HG03342 (cell line): ENCODE data around the gene GALNT17.
"Not testable (repeated sequence)": the region's sequence is repeated elsewhere in the genome, so short reads cannot be mapped to it uniquely, and the experiment has no call there.

Source experiments
- ATAC-seq: cut with Tn5 transposase; IDR thresholded peaks from one replicate; pipeline ENCODE4 v1.9.1; 2021; ENCODE audit warnings: mild to moderate bottlenecking, moderate library complexity; ENCODE audit not compliant: unreplicated experiment

Gene GALNT17

GRCh38 chr7:71541707-71542353 is 409.9 kb downstream of the GALNT17 start:
- ATAC-seq: no peak

DNA sequence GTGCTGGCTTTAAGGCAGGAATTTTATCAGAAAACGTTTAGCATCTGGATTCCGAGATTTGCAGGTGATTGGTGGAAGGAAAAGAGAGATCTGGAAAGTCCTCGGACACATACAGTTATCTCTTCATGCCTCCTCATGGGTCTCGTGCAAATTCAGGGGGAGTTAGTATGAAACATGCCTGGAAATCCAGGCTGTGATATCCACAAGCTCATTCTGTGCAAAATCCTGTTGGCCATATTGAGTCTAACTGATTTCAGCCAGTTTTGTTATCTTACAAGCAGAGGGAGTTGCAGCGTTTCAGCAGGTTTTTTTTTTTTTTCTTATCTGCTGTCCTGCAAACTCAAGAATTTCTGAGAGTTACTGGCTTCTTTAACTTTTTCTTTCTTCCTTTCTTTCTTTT is 411.5 kb downstream of the GALNT17 start:
- ATAC-seq: no peak

DNA sequence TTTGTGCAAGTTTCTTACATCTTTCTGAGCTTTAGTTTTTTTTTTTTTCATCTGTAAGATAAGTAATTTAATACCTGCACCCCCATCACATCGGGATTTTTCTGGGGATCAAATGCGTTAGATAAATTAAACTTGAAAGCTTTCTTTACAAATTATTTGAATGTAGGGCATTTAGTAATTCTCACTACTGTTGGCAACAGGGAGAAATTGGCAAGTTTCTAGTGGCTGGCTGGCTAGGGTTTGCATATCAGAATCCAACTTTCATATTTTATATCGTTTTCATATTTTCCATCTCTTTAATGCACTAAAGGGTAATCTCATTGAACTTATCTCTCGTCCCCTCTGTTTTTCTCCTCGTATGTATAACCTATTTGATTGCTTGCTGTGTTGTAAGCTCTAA is 412.9 kb downstream of the GALNT17 start:
- ATAC-seq: no peak

DNA sequence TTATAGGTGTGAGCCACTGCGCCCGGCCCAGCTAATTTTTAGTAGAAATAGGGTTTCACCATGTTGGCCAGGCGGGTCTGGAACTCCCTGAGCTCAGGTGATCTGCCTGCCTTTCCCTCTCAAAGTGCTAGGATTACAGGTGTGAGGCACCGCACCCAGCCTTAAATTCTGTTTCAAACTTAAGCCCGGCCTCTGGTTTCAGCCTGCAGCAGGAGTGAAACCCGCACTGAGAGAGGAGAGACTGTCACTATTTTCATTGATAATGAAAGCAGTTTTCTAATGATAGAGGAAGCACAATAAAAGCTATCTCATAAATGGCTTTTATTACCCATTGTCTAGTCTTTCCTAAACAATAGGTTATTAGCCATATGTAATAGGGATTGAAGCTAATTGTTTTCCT is 415.5 kb downstream of the GALNT17 start:
- ATAC-seq: no peak

- no peak for ATAC-seq
These were observed 416.8 kb downstream of the GALNT17 start for GRCh38 chr7:71548746-71549145.

GRCh38 chr7:71553306-71553705 is 421.4 kb downstream of the GALNT17 start:
- ATAC-seq: no peak

GRCh38 chr7:71555758-71556157 is 423.8 kb downstream of the GALNT17 start:
- no peak for ATAC-seq

DNA sequence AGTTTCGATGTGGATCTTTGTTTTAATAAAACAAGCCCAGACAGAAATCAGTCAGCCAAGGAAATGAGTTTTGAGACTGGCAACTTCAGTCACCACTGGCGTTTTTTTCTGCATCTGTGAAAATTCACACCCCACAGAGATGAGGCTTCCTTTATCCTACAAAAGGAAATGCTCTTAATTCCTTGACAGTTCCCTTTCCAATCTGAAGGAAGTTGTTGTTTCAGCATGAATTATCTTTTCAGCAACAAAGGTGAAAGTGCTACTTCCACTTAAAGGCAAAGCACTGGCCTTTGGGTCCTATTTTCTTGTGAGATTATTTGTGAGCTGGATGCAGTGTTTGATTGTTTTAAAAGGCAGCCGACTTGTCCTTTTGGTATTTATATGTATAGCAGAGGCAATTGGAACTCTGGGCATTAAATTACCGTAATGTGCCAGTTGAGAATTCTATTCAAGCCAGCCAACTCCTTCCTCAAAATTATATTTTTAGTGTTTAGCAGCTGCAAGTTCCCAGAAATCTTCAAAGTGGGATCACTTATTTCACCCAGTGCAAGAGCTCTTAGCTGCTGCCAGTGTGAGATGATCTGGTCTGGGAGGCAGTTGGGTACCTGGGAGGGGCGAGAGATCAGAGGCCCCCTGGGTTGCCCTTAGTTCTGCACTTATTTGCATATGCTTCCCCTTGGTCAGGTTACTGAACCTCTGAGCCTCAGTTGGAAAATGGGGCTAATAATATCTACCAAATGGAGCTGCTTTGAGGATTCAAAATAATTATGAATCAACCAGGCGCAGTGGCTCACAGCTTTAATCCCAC is 427.1 kb downstream of the GALNT17 start:
- no peak for ATAC-seq

DNA sequence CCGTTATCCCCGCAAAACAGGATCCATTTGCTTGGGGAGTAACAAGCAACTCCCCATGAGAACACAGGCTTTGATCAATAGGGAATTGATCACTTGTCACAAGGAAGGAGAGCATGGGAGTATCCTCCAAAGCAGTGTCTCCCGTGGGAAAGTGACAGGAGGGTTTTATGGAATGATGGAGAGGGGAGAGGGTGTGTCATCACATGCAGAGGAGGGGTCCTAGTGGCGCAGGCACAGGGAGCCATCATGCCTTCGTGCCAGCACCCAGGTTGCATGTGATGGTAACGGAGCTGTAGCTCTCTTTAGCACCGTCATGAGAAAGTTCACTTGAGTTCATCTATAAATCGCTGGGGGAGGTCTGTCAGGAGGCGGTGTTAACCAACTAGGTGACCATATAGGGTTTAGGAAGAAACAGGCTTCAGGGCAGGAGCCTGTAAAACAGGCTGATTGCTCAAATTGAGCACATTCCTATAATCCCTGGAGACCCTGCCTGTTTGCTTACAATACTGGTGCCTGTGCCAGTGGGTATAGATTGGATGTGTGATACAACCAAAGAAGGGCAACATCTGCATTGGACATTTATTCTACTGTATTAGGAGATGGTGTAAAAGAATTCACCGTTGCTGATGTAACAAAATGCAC is 428.5 kb downstream of the GALNT17 start:
- no peak for ATAC-seq

- ATAC-seq: no peak
These were observed 431.3 kb downstream of the GALNT17 start for GRCh38 chr7:71563276-71563675.

DNA sequence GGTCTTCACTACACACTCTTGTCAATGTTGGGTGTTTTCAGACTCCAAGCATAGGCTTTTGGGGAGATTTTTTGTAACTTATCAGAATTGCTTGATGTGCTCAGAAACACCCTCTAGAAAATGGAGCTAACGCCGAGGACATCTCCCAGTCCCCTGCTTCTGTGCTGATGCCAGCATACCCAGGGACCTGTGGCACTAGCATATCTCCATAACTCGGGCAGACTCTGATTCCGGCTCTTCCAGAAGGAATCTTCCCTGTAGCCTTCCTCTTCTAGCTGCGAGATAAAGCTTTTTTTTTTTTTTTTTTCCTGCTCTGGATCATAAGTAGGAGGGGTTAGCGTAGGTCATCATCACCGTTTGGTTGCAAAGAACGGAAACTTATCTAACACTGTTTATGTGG is 434.4 kb downstream of the GALNT17 start:
- ATAC-seq: no peak

- ATAC-seq: no peak
These were observed 435.0 kb downstream of the GALNT17 start for GRCh38 chr7:71566991-71567390.

GRCh38 chr7:71574153-71574860 is 442.4 kb downstream of the GALNT17 start:
- ATAC-seq: no peak

DNA sequence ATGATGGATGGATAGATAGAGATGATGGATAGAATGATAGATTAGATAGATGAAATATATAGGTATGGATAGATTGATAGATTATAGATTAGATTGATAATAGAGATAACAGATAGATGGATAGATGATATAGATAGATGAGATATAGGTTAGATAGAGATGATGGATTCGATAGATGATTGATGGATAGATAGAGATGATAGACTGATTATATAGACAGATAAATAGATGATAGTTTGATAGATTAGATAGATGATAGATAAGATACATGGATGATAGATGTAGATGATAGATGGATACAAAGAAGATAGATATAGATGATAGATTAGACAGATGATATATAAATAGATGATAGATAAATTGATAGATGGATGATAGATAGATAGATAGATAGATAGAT is 448.1 kb downstream of the GALNT17 start:
- ATAC-seq: no peak

DNA sequence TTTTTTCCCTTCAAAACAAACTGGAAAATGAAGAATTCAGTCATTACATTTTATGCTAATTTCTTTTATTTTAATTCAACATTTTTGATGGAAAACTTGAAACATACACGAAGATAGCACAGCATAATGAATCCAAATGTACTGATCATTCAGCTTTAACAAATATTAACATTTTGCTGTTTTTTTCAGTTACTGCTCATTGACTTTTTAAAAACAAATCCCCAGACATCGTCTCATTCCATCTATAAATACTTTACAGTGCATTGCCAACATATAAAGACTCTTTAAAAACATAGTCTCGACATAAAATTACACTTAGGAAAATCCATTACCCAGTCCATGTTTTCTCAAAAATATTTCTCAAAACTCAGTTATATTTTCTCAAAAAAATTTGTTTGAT is 452.3 kb downstream of the GALNT17 start:
- no peak for ATAC-seq

DNA sequence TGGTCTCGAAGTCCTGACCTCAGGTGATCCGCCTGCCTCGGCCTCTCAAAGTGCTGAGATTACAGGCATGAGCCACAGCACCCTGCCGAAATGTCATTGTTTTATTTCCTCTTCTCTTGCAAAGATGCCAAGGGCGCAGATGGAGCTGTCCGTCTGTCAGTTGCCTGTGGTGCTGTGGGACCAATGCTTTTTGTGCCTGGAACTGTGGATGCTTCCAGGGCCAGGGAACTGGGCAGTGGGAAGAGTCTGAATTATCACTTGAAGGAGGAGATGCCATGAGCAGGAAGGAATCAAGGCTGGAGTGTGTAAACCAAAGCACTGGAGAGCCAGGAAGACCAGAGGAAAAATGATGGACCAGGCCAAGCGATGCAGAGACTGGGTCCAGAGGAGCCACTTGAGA is 459.9 kb downstream of the GALNT17 start:
- no peak for ATAC-seq

DNA sequence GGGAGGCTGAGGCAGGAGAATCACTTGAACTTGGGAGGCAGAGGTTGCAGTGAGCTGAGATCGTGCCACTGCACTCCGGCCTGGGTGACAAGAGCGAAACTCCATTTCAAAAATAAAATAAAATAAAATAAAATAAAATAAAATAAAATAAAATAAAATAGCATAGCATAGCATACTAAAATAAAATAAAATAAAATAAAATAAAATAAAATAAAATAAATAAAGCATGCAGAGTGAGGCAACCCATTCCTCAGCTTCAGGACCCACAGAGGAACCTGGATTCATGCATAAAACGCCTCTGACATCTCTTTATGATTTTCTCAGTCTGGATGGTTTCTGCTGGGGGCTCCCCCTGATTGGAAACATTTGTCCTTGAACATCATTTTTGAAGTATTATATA is 460.4 kb downstream of the GALNT17 start:
- not testable (repeated sequence) for ATAC-seq

GRCh38 chr7:71594736-71595135 is 462.8 kb downstream of the GALNT17 start:
- no peak for ATAC-seq

DNA sequence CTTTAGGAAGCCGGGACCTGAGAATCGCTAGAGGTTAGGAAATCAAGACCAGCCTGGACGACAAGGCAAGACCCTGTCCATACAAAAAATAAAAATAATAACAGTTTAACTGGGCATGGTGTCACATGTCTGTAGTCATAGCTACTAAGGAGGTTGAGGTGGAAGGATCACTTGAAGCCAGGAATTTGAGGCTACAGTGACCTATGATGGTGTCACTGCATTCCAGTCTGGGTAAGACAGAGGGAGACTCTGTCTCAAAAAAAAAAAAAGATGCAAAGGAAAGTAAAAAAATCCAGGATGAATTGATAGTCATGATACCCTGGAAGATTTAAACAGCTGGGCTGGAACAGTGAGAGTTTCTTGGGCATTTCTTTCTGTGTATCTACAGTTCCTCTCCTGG is 463.2 kb downstream of the GALNT17 start:
- ATAC-seq: no peak

DNA sequence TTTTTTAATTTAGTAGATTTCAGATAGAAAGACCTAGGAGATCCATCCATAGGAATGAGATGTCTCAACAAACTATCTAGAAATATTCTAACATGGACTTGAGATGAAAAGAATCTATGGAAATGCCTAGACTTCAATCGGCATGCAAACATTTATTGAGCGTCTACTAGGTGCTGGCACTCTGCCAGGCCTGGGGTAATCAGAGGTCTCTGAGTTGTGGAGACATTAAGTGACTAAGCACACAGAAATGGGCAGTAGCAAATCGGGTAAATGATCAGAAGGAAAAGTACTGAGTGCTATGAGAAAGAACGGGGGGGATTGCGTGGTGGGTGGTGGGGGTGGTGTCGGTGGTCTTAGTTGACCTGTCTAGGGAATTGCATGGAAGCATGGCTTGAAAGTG is 466.6 kb downstream of the GALNT17 start:
- no peak for ATAC-seq

DNA sequence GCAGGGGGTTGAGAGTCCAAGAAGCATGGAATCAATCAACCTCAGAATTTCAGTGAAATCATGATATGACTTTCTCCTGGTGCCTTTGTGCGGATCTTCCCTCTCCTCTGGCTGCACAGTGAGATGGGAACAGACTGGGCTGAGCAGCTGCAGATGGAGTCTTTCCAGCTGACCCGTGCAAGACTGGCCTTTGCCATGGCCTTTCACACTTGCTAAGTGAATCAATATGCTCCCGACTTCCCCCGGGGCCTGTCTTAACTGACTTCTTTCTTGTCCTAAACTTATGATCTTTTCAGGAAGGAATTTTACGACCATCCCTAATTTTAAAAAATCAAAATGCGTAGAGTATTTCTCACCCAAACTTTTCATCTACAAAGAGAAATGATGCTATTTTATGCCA is 469.9 kb downstream of the GALNT17 start:
- ATAC-seq: no peak
